COR-L47 (cell line): ENCODE measurements around the gene FAM117A.

ENCODE experiments used
- DNase-seq: peaks from one replicate; lab custom pipeline; 2025; lab: John Stamatoyannopoulos, UW

Gene FAM117A

DNA sequence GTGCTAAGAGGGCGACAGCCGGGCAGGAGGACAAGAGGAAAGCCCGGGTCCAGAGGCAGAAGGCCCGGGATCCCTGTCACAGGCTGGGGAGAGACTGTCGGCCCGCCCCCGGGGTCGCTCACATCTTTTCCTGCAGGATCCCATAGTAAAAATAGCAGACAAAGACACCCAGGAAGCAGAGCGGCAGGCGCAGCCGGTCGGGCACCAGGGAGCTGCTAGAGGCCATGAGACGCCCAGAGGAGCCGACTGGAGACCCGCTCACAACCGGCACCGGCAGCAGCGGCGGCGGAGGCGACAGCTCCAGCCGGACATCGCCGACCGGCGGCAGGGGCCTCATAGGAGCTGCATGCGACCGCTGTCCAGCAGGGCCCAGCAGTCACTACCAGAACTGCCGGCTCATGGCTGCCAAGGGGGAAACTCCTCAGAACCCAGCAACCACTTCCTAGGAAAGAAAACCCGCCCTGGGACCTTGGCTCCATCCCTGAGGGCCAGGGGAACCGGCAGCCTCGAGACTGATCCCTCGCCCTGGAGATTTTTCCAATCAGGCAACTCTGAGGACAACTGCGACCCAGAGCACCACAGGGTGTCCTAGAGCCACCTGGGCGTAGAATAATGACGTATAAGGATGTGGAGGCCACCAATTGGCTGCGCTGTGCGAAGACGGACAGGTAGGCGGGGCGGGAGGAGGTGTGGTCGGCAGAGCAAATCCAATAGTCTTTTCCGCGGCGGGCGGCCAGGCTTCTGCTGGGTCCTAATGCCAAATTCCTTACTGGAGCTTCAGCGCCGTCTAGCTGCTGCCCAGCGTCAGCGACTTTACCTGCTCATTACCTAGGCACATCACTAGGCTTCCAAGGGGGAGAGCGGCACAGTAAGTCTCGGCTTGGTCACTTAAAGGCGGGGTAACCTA, 56.1 kb downstream of the FAM117A start, which contains the start of gene SLC35B1:
Gene SLC35B1, minus strand, starts transcription at position 357 of the 907 bp plus-strand sequence. Its CDS starts 131 bp downstream, at position 226.
- DNase-seq = peak; percentile 98

DNA sequence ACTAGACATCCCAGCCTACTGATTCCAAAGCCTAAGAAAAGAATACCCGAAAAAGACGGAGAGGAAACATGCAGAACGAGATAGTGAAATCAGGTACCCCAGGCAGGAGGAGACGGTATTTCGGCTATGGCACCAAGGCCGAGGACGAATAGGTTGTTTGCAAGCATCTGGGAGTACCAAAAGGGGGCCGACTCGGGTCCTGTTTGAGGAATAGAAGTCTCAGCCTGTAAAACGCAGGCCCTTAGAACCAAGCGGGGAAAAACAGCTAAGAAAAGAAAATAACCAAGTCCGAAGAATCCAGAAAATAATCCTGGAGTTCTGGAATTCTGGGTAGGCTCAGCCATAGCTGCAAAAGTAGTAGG, 56.7 kb downstream of the FAM117A start:
- no peak for DNase-seq

DNA sequence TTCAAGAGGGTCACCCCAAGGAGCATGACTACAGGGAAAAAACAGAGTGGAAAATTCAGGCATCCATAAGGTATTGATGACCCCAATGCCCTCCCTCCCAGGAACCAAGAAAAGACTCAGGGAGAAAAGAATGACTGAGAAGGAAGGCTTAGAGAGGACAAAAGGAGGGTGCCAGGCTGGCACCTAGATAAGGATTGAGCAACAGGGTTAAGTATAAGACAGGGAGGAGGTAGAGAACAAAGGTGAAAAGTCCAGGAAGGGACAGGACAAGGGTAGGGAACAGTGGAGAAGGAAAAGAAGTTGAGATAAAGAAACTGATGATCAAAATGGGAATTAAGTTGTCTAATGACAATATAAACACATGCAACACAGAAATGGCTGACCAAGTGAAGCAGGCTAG, 58.7 kb downstream of the FAM117A start:
- no peak for DNase-seq

DNA sequence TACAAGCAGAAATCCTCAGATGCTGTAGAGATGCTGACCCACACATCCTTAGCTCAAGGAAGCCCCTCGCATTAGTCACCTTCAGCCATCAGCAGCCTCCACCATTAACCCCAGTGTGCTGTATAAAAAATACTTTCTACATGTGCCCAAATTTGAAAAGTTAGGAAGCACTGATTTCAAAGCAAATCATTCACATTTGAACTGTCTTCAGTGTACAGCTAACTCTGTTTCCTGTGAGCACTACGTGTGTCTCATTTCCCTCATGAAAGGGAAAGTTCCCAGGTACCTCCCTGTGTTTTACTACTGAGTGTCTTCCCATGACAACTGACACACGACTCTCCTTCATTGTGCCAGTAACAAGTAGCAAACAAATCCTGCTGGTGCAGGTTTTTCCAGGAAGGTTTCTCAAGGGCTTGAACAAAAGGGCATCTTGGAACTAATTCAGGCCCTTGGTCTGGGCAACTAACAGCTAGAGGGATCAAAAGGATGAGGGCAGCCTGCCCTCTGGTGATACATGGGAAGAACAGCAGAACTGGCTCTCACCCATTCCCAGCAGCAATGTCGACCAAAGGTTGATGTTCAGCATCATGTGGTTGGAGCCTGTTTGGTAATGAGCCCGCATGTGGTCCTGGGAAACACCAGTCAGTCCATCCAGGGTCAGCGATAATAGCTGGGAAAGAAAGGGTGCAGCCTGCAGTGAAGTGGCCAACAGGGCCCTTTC, 60.2 kb downstream of the FAM117A start:
- no peak for DNase-seq

DNA sequence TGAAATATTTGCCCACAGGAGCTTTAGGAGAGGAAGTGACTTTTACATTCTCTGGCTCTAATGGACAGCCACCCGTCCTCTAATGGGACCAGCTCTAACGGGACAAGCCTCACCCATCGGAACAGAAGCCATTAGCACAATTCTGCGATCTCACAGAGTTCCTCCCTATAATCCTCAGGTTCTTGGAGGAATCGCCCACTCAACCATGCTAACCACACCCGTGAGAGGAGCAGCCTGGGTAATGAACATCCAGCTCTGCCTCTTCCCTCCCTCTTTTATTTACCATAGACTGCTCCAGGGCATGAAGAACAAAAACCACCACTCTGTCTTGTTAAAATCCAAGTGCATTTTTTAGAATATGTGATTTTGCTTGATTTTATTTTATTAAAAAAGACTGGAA, 63.0 kb downstream of the FAM117A start:
- DNase-seq = no peak

DNA sequence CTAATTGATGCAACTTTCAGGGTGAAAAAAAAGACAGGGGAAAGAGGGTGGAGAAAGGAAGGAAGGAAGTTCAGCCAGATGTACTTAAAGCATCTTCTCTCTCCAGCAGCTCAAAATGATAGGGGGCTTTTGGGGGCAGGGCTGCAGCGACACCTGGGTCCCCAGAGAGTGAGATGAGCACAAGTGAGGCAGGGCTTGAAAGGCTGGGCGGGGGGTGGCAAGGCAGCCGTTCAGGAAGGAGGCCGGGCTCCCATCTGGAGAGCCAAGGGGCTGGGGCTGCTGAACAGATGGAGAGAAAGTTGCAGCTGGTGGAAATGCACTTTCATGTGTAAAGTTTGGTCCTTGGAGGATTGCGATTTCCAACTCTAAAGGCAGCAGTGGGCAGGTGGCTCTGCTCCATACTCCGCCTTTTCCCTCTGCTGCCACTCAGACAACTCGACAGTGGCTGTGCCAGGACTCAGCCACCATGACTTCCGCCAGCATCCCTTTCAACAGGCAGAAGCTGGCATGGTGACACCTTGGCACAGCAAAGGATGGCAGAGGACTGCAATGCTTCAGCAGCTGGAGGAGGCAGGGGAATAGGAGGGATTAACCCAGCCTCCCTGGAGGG, 63.9 kb downstream of the FAM117A start:
- no peak for DNase-seq

DNA sequence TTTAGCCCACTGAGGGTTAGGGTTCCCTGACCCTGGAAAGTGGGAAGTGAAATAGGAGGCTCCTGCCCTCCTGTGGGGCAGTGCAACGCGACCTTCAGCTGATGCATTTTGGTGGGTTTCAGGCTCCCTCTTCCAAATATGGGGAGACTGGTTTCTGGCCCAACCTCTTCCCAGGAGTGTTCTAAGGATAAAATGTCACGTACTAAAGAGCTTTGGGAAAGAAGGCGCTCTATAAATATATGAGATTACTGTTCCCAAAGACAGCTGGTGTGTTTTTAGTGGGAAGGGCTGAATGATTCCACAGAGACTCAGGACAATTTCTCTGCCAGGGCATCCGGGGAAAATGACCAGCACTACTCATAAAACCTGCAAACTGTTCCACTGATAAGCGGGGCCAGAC, 65.9 kb downstream of the FAM117A start:
- no peak for DNase-seq

DNA sequence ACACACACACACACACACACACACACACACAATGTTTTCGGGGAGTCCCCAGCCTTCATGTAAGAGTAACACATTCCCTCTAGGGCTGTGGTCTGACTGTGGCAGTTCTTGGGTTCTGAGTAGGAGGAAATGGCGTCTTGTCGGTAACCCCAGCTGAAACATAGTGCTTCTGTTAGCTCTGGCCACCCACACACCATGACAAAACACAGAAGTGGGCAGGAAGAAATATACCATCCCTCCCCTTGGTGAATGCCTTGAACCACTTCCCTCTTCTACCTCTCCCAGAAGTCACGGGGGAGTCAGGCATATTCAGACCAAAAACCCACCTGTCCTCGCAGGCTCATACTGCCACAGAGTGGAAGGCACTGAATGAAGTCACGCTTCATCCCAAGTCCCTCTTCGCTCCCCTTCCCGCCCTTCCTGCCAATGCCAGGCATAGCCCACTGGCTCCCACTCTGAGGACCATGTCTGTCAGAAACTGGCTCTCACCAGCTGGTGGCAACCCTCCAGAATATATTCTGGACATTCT, 67.6 kb downstream of the FAM117A start:
- DNase-seq = no peak

DNA sequence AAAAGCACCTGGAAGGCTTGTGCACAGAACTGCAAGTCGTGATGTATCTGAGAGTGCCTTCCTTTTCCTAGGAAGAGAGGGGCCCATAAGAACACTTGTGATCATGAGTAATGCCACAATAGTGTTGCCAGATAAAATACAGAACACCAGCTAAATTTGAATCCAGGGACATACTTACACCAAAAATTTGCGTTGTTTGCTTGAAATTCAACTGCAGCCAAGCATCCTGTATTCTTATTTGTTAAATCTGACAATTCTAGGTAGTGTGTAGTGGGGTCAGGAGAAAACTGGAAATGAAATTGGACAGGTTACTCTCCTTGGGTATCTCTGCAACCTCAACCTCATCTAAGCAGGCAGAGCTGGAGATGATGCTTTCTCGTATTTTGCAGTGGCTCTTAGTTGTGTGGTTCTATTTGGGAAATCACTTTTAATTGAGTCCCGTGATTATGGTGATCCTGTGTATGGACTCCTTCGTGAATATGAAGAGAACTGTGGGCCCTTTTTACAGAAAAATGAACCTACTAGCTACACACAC, 68.2 kb downstream of the FAM117A start:
- DNase-seq = no peak

DNA sequence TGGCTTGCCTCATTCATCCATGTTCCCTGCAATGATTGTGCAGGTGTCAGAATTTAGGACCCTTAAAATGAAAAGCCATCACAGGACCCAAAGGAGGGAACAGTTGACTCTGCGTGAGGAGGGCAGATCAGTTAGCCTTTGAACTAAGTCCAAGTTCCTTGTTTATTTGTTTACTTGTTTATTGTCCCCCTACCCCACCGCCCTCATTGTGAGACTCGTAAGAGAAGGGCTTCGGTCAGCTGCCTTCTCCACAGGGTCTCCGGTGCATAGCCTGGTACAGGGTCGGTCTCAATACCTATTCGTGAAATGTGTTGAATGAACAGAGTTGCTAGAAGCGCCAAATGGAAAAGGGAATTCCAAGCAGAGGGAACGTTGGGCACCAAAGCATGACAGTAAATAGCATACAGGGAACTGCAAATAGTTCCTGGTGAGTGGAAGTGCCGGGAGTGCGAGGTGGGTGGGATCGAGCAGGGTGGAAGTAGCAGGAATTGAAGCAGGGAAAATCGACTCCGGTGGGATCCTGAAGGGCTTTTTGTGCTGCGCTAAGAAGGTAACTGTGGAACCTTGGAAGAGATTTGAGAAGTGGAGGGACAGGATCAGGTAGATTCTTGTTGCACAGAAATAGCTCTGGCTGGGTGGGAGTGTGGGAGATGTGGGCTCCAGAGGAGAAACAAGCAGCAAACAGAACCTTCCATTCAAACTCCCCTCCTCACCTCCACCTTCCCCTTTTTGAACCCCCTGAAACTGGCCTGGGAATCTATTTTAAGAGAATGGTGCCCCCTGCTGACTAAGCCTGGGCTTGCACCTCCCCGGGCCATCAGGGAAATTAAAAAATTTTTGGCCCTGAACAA, 68.9 kb downstream of the FAM117A start:
- peak; percentile 9 for DNase-seq

DNA sequence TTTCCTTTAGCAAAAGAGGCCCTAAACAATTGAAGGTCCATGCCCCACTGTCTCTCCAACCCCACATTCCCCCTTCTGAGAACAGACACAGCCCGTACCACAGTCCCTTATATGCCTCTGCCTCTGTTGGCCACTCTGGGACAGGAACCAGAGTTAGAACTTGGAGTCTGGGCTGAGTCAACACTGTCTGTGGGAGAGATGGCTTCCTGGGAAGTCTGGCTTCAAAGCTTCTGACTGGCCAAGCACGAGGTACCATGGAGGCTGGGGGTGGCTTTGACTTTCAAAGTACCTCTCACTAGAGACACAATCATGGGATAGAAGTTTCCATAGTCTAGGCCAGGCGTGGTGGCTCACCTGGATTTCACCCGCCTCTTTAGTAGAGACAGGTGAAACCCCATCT, 71.2 kb downstream of the FAM117A start:
- no peak for DNase-seq

DNA sequence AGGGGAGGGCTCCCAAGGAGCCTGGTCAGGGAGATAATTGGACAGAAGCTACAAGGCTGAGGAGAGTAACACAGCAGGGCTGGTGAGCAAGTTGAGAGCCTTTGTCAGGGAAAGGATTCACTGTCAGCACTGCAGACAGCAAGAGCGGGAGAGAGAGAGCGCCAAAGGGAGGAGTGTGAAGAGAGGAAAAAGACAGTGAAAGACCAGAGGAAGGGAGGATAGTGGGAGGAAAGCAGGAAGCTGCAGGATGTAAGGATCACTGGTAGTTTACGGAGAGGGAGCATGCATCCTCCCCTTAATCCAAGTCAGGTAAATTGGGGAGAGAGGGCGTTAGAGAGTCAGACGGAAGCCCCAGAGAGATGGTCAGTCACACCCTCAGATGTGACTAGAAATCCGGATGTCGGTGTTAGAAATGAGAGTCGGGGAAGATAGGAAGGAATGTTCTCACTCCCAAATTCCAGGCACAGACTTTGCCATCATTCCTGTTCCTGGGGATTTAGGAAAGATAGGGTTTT, 72.2 kb downstream of the FAM117A start:
- DNase-seq = no peak

DNA sequence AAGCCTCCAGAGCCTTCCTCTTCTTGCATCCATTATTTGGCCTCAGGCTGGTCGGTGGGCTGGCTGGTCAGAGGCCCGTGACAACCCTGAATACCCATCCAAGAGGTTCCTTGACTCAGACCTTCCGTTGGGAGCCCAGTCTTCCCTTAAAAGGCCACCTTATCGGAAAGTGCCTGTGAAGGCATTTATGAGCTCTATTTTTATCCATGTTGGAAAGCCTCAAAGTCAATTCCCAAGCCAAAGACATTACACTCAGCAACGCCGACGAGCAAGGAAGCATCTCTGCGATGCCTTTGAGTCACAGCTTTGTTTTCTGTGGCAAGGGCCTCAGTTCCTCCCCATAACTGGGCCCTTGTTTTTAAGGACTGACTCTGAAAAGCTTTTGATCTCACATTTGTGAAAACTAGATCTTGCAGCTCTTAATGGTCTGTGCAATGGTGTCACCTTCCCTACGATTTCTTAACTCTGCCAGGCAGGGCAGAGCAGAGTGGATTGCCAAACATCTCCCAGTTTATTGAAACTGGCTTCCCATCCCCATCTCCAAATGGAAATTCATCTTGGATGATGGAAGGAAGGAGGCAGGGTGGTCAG, 72.8 kb downstream of the FAM117A start:
- no peak for DNase-seq

DNA sequence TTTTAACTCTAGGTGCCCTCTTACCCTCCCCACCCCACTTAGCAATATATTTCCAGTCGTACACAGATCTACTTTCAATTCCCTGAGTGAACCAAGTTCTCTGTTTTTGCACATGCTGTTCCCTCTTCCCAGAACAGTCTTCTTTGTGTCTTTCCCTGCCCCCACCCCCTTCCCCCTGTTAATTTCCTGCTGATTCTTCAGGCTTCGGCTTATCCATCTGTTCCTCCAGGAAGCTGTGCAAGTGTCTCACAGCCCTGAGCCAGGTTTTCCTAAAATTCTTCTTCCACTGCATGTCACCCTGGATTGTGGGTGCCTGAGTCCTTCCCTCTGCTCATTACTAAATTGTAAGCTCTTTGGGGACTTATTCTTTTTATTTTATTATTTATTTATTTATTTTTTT, 73.7 kb downstream of the FAM117A start:
- DNase-seq = no peak

DNA sequence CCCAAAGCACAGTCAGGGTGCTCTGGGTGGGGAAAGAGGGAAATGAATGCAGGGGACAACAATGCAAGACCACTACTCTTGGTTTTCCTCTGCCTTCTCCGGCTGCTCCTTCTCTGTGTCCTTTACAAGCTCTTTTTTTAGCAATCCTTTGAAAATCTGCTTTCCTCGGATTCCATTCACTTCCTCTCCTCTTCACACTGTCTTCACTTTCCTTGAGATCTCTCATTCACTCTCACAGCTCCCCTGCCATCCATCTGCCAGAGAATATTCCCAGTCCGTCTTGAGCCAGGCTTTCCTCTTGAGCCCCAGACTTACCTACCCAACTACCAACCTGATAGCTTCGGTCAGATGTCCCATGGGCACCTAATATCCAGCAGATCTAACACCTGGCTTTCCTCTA, 75.1 kb downstream of the FAM117A start:
- DNase-seq = no peak

DNA sequence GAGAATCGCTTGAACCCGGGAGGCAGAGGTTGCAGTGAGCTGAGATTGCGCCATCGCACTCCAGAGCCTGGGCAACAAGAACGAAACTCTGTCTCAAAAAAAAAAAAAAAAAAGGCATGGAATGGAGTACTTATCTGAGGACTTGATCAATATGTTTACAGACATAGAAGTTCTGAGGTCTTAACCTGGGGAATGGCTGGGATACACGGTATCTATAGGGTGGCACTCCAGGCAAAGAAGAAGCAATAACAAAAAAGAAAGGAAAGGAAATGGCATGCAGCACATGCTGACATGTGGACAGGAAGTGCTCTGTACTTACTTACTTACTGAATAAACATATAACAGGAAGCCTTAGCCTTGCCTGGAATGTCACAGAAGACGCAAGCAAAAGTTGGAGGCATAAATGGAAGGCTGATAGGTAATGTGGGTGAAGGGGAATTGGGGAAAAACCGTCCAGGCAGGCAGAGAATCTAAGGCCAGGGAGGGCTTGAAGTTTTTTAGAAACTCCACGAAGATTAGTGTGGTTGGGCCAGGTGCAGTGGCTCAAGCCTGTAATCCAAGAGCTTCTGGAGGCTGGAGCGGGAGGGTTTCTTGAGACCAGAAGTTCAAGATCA, 75.9 kb downstream of the FAM117A start:
- DNase-seq = no peak

DNA sequence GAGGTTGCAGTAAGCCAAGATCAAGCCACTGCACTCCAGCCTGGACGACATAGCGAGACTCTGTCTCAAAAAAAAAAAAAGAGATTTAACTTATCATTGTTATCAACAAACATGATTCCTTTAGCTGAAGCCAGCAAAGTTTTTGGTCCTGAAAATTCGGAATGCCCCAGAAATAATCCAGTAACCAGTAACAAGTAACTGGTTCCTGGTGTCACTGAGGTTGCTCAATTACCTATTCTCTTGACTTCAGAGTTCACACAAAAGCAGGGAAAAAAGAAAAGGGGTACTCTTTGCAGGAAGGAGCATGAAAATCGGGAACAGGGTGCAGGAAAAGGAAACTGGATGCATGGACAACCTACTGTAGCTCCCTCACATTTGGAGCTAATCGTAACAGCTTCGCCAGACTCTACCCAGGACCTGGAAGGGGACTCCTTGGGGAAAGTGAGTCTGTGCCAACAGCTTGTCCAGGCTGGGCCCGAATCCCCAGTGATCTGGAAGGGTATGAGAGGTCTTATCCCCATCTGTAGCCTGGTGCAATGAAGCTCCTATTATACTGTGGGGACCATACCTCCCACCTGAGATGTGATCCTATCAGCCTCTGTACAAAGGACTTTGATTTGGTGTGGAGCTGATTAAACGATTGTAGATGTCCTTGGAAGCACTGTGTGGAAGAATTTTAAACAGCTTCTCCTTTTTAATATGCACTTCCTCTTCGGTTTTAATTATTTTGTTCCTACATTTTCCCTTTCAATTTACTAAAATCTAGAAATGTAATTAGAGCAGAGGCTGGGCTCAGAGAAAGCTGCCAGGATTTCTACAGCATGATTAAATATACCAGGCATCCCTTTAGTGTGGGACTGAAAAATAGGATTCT, 82.6 kb downstream of the FAM117A start:
- no peak for DNase-seq

DNA sequence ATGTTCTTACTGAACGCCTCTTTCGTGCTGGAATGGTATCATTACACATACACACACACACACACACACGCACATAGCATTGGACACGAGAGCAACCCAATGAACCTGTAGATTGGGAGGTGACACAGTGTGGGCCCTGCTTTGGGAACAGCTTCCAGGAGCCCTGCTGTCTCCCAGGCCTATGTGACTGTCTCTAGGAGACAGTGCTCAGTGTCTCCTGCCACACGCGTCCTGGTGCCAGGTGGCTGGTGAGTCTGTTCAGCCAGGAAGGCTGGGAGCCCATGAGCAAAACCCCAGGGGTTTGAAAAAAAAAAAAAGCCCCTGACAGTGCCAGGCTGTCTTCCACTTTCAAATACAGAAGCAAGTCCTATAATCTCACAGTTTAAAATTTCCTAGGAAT, 83.6 kb downstream of the FAM117A start:
- DNase-seq = no peak
